Activated CD4-positive, alpha-beta T cell treated with anti-CD3 and anti-CD28 coated beads, Interleukin-2, amount 50 U/mL, for 48 hours (primary cell): Measurements from ENCODE around the gene SHTN1.

Experiments
- DNase-seq, 2 experiments: peaks; one replicate each; pipeline ENCODE4 v3.0.0-alpha.2; 2020

The SHTN1 gene

DNA sequence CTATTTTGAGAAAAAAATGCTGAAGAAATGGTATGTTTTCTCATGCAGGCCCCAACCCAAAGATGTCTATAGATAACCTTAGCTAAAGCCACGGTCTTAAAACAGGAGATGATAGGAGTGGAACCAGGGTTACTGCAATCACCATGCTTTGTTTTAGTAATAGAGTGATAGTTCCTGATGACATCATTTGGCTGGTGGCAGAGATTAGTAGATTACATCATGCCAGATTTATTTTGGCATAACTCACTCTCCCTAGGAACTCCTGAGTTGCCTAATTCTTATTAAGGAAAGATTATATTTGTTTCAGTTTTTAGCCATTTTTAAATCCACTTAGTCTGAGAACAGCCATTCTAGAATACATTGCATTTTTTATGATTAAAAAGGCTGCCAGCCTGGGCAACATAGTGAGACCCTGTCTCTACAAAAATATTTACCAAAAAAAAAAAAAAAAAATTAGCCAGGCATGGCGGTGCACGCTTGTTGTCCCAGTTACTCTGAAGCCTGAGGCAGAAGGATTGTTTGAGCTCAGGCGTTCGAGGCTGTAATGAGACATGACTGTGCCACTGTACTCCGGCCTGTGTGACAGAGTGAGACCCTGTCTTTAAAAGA is 137.9 kb downstream of the SHTN1 start:
- no peak for DNase-seq

DNA sequence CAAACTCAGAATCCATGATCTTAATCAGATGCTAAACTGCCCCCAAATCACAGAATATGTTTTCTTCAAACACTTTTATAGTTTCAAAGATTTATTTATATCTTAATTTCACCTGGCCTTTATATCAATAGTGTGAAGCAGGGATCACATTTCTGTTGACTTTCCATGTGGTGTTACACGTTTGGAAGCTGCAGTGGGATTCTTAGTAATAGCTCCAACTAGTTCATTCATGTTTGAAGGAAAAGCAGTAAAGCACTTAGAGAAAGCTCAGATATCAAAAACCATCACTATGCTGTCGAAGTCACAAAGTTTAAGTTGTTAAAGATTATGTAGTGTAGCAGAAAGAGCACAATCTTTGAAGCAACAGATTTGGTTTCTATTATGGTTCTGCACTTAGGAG is 138.9 kb downstream of the SHTN1 start:
- DNase-seq: no peak

DNA sequence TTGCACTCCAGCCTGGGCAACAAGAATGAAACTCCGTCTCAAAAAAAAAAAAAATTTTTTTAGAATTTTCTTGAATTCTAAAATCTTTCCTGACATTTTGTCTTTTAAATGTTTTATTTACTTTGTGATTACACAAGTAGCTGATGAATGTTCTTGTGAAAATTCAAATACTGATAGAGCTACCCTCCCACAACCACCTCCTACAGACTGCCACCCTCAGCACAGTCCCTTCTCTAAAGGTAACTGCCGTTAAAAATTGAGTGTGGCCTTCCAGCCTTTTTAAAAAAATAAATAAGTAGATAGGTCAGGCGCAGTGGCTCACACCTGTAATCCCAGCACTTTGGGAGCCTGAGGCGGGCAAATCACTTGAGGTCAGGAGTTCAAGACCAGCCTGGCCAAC is 140.6 kb downstream of the SHTN1 start:
- no peak for DNase-seq

DNA sequence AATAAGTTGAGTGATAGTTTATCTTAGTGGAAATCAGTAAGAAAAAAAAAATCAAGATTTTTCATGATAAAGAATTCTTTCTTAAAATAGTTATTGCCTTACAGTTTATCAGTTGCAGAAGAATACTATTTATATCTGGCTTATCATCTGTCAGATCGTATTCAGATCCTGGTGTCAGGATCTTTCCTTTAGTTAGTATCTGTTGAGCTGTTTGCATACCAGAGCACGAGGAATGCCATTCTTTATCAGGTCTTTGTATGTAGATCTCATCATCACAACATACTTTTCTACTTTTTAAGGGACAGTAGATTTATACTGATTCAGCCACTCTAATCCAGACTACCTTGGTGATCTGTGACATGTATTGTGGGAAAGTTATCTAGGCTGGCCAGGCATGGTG is 143.2 kb downstream of the SHTN1 start:
- DNase-seq: no peak

DNA sequence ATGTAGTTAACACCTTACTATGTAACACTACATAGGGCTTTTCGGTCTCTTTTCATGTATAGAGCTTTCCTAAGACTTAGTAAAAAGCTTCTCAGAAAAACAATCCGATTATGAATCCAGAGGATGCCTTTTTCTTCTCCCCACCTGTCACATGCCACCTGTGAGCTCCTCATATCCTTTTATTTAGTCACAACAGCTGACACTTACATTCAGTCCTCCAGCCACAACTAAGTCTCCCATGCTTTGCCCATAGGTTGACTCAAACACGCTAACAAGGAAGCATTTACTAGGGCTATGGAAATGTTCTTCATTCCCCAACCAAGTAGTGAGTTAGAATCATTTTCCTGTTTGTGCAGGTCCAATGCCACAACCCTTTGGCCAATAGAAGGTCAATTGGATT is 147.8 kb downstream of the SHTN1 start:
- DNase-seq: no peak

DNA sequence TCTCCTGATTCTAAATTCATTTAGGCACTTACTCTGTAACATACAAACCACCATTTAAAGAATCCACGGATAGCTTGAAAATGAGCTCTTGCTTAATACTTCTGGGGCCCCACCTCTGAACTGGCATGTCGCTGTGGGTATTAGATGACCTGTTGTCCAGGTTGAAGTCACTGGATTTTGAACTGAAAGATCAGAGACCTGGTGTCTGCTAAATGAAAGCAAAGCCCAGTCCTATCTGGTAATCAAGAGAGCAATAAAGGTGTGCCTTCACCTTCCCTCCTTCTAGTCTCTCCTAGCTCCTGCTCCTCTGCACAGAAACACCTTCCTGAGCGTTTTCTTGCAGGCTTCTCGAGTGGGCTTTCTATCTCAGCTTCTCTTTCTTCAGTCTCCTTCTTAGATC is 151.3 kb downstream of the SHTN1 start:
- no peak for DNase-seq

DNA sequence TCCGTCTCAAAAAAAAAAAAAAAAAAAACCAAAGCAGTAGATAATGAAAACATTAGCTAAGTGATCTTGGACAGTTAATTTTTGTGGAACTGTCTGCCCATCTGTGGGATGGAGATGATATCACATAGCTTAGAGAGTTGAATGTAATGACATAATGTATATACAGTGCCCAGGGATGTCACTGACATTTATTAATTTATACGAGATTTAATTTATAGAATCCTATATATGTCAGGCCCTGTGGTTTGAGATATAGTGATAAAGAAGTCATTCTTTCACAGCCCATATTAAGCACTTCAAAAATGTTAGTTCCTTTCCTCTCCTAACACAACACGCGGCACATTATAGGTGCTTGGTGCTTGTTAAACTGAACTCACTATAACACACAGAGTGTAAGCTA is 151.7 kb downstream of the SHTN1 start:
- DNase-seq: no peak

DNA sequence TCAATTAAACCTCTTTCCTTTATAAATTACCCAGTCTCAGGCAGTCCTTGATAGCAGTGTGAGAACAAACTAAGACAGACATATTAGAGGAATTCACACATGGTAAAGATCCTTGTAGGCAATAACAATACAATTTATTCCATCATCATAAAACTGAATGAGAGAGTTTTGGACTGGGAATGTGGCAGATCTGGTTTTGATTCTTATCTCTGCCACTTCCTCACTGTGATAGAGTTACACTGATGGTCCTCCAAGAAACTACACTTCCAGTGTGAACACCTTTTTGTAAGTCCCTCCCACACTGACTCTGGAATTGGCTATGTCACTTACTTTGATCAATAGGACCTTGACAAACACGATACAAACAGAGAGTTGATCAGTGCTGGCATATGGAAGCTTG is 152.7 kb downstream of the SHTN1 start:
- DNase-seq: no peak

DNA sequence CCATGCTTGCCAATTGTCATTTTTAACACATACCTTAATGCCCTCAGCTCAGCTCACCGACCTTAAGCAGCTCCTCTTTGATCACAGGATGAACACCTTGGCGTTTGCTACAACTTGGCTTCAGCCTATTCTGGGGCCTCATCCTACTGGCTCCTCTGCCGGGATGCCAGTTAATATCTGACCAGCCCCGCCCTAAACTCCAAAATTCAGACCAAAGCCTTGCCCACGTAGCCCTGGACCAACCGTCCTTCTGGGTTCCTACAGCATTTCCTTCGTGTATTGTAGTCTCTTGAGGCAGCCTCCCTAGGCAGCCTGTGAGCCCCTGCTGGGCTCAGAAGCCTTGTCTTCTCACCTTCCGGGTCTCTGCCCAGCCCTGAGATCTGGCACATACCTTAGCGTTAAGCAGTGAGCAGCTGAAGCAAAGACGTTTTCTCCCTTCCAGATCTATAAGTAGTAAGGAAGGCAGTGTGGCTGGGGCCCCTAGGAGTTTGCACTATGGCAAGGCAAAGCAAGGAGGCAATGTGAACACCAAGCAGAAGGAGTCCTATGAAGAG is 154.9 kb downstream of the SHTN1 start:
- DNase-seq: no peak

DNA sequence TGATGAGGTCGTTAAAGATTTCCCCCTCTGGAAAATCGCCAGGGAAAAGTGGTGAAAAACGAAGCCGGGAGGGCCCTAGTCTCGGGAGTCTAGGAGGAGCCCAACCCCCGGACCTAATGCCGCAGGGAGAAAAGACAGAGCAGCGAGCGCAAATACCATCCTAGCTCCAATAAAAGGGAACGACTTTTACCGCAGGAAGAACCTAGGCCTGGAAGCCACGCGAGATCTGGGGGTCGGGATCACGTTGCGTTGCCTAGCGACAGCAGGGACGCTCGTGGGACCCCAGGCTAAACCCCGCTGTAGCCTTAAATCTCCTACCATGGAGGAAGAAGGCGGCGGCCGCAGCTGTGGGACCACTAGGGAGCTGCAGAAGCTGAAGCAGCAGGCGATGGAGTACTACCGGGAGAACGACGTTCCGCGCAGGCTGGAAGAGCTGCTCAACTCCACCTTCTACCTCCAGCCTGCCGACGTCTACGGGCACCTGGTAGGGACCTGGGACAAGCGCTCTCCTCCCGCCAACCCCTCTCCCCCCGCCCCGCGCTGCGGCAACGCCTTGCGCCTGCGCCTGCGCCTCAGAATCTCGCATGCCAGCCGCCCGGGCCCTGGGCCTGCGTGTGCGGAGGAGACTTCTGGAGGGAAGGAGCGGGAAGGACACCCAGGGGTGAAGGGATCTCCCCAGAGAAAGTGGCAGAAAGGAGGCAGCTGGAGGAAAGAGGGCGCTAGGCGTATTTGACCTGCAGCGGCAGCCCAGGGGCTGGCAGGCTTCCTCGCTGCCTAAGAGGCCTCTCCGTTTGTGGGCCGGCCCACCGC is 155.5 kb downstream of the SHTN1 start, which contains the start of gene ENO4:
Gene ENO4, plus strand, starts transcription at position 252 of the 810 bp plus-strand sequence. Its CDS starts 68 bp downstream, at position 320.
- peak; percentile 3 to 13 for DNase-seq

DNA sequence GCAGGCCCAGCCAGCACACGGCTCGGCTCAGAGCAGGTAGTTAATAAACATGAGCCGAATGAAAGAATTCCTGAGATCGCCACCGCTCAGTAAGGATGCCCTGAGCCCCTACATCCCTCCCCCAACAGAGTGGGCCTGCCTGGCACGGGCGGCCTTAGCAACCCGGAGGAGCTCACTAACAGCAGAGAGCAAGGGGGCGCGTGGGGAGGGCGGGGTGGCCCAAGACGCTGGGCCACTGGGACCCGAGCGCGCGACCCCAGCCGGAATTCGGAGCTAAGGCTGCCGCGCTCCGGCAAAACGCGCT is 156.1 kb downstream of the SHTN1 start:
- DNase-seq: no peak

DNA sequence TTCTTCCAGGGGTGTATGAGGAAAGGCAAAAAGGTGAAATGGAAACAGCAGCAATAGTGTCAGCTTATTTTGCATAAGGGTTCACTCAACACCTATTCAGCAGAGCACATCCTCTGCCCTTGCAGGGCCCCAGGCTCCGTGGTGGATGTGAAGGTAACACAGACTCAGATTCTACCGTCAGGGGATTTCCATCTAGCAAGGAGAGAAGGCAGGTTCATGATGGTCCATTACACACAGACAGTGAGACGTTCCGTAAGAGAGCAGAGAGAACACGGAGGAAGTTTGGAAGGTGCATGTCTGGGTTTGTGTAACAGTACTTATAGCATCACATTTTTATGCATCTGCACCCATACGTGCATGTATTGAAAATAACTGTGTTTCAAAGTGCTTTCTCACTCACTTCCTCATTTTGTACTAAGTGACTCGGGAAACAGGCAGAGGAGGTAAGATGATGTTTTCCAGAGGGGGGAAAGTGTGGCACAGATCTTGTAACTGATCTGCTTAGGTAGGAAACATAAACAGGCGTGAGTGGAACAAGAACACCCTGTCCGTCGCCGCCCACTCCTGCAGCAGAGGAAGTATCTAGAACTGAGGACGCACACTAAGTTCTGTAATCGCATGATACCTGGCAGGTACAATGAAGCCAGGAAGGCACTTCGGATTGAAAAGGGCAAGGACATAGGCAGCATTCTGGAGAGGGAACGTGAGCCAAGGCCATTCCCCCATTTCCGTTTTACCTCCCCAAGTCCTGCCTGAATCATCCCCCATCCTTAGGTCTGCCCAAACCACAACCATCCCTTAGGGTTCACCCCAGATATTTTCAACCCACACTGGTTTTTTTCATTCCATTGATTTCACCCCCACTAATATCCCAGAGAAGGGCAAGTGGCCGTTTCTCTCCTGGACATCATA is 156.7 kb downstream of the SHTN1 start:
- DNase-seq: peak in 1 of 2 experiments; percentile 7

DNA sequence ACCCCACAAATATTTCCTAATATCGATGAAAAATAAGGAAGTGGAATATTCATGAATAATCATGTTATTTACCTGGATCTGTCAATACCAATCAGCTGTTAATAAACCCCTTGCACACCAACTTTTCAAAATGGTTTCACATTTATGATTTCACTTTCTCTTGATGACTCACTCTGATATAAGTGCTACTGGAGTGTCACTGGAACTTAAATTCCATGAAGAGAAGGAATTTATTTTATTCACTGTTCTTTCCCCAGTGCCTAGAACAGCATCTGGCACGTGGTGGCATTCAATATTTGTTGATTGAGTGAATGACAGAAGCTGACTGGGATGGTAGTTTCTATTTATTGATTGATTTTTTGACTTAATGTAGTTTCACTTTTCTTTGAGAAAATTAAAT is 159.2 kb downstream of the SHTN1 start:
- no peak for DNase-seq

DNA sequence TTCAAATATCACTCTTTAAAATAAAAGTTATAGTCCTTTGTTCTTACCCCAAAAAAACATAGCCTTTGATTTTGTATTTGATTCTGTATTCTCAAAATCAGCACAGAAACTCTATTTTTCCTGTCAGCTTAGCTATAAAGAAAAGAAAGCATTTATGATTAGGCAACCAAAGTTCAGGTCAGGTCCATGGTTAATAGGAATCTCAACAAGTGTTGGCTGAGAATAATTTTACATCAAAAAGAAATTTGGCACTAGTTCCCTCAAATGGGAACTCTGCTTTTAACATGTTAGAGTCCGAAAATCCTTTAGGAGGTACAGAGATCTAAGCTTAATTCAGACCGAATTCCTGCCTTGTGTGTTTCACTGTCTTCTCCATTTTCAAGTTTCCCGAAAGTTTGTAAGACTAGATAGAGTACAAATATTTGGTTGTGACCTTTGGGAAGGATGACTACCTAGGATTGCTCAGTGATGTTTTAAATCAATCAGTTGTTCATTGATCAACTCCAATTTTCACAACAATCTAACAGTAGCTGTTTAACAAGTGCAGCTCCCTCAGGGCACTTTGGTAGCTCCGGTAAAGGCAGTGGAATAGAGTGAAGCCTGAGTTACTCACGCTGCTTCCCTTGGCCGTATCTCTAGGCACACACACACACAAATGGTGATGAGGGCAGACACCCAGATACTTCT is 164.5 kb downstream of the SHTN1 start:
- DNase-seq: no peak

DNA sequence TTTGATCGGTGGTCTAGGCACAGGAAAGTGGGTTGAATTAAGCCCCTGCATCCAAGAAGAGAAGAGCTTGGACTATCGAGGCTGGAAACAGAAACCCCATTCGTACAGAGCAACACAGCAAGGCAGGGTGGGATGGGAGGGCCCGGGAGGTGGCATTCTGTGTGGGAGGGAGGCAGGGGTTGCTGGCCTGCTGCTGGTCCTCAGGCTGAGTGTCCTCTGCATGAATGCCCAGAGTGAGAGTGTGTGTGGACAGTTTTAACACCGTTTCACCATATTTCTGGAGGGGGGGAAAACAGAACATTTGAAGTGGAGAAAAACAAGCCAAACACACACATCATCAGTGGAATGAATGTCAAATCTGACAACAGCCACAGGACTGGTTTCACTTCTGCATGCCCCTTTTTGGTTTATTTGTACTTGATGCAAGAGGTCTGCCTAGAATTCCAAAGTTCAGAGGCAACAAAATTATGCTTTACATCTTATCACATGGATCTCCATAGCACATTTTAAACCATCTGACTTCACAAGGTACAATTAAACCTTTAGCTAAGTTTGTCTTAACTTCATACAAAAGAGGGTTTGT is 166.8 kb downstream of the SHTN1 start:
- no peak for DNase-seq

DNA sequence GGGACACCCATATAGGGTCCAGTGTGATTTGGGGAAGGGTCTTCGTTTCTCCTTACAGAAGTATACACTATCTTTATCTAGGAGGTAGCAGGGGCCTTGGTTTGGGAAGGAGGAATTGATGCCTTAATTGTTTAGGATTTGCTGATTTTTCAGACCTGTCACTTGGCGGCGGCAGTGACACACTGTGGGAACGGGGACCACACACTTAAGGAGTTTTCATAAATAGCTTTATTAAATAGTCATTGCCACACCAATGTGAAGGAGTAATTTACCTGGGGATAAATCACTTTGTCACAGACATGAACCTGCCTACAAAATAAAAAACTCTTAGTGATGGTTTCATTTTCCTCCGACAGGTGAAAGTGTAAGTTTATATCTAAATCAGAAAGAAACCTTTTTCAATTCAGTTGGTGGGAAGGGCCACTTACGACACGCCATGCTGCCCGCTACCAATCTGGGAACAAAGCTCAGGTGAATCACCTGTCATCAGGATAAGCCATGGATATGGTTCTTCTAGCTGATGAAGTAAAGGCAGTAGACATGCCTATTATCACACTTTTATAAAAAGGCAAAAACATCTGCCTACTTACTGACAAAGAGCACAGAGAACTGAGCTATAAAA is 168.0 kb downstream of the SHTN1 start:
- DNase-seq: no peak

DNA sequence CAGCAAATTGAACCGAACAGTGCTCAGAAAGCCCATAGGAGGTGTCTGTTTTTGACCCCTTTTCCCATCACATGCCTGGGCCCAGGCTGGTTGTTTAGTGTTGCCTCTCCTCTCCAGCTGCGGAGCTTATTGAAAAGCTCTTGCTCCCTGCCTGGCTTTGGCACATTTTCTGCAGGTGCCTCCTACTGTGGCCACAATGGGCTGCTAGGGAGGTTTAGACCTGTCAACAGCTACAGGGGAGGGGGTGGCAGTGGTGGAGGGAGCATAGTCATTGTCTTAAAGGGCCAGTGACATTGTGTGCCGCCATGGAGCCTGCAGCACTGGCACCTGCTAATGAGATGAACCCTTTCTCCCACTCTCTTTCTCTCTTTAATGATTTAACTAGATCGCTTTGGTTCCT is 168.9 kb downstream of the SHTN1 start:
- no peak for DNase-seq

DNA sequence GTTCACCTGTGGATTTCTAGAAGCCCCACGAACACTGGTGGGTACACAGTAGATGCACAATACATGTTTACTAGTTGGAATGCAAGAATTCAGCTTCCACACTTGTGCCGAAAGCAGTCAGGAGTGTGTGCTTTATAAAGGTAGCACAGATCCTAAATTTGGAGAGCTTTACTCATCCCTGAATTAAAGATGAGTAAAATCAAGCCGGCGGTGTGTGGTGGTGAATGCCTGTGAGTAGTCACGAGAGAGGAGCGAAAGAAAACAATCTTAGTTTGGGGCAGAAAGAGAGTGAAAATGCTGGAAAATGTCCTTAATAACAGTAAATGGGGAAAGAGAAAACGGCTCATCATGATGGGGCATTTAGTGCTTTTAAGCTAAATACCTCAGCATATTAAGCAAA is 169.3 kb downstream of the SHTN1 start:
- no peak for DNase-seq

DNA sequence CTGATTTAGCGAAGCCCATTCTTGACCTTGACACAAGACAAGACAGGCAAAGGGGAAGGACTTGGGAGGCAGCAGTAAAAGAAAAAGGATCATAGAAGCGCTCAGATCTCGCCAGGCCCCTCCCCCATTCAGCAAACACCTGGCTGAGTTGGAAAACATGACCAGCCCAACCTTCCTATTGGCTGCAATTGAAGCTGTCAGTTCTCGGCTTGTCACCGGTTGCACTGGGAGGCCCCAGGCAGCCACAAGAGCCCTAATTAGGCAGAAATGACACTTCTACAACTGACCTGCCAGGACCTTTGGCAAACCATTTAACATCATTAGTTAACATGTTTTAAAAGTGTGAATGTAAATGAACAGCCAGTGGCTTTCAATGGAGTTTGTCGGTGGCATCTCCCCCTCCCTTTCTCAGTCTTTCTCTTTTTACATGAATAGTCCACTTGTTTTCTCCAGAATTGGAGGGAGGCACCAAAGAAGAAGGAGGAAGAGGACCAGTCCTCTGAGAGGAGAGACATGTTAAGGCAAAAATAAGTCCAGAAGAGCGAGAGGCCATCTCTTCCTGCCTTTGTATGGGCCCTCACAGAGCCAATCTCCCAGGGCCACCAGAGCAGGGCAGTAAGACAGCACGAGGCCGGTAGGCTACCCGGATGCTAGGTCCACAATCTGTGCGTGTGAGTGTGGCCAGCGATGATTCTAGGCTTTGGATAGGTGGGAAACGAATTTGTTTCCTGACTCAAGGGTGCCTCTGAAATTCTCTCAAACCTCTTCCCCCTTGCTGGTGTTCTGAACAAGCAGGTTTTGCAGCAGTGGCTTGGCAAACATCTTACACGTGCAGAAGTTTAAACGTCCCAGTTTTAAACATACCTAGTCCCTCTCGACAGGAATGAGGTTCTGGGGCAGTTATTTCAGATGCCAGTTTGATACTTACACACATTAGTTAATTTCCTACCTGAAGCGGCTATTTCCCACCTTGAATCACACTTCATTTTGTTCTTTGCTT is 170.7 kb downstream of the SHTN1 start:
- DNase-seq: no peak

DNA sequence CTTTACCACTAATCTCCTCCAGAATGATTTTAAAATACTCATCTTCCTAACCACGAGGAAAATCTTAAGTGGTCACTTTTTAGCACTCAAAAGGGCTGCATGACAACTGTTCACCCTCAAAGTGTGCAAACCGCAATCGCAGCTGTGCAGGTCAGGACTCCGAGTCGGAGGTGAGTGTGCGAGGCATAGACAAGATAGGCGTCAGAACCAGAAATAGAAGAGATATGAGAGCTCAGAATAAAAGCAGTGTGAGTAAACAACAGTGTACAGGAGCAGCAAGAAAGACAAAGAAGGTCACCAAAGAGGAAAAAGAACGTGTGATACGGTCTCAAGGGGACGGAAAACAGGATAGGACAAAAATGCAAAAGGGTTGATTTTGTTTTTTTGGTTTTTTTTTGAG is 173.2 kb downstream of the SHTN1 start:
- no peak for DNase-seq
